ENCODE data around the gene BID. TPM values are rescaled to one million over a fixed set of nuclear protein-coding genes. Genes with fewer than 3 reads are reported as not detected.
"Not testable (repeated sequence)": the region's sequence is repeated elsewhere in the genome, so short reads cannot be mapped to it uniquely, and the experiment has no call there.

BID gene
- total and polyA plus RNA-seq, 2 of the 4 experiments (the other 2 are of a cell fraction), result 69.5 to 240 TPM

- H4K8ac ChIP-seq (ENCODE audit: low read depth in 2 of 2, low read length in 2 of 2); DNase-seq; H3K56ac ChIP-seq (ENCODE audit: extremely low read depth, insufficient read depth, low read length); H2AFZ ChIP-seq (replicated peaks; ENCODE audit: low read length, poor library complexity); H3K9me3 ChIP-seq (ENCODE audit: control insufficient read depth, insufficient read depth, low read length); intact Hi-C loops (cut with micrococcal nuclease); dilution Hi-C loops (cut with HindIII; ENCODE audit: low sequenced_read_pairs, unreplicated experiment); H3K4me1 ChIP-seq (ENCODE audit: control insufficient read depth, insufficient read depth, low read length); H2BK5ac ChIP-seq (ENCODE audit: low read depth, low read length, poor library complexity, severe bottlenecking); H3K18ac ChIP-seq (ENCODE audit: low read depth, low read length); H3K27me3 ChIP-seq (ENCODE audit: control insufficient read depth, insufficient read depth, low read length); H3K4ac ChIP-seq (ENCODE audit: low read depth, low read length); POLR2A ChIA-PET (ENCODE audit: unreplicated experiment); H2AK9ac ChIP-seq (replicated peaks; ENCODE audit: low read depth, low read length, poor library complexity); ATAC-seq (ENCODE audit: low read depth); H2BK20ac ChIP-seq (ENCODE audit: low read depth, low read length); H3K14ac ChIP-seq (replicated peaks; ENCODE audit: low read depth, low read length); H2AK5ac ChIP-seq (ENCODE audit: low read depth, low read length); H3K27ac ChIP-seq (ENCODE audit: insufficient read depth, low read length); H2BK120ac ChIP-seq (ENCODE audit: low read depth, low read length); H3K4me3 ChIP-seq (ENCODE audit: insufficient read depth, low read depth, low read length); H3K23ac ChIP-seq (ENCODE audit: low read depth, low read length); H3K9ac ChIP-seq (ENCODE audit: low read depth, low read length); BruUV-seq (replicated peaks); in situ Hi-C loops (cut with MboI; ENCODE audit: low sequenced_read_pairs); H4K91ac ChIP-seq (ENCODE audit: insufficient read depth, low read depth, low read length); H2BK15ac ChIP-seq (ENCODE audit: low read depth, low read length); H3K36me3 ChIP-seq (ENCODE audit: control insufficient read depth, insufficient read depth, low read length); H4K5ac ChIP-seq (ENCODE audit: low read depth, low read length); H3K9me1 ChIP-seq (ENCODE audit: insufficient read depth, low read length); H3K4me2 ChIP-seq (ENCODE audit: low read depth, low read length): not testable (repeated sequence)
- TF ChIP-seq MAFK (IDR thresholded peaks at IDR 0.05; ENCODE audit: low read depth, low read length), result 0 out of 2 replicates have a peak, but pooled peaks have one; percentile 15
- Histone ChIP-seq H3K79me1 (ENCODE audit: low read depth in 1 of 2, low read length in 2 of 2) (peaks cover 20 to 46% of the 10 kb centered on the region in 2 experiments), H4K20me1 (ENCODE audit: insufficient read depth, low read length) (peaks cover 47% of the 10 kb centered on the region)
- WGBS, 2 experiments (ENCODE audit: extremely low coverage in 2 of 2, insufficient read length in 1 of 2), result no CpG with 5 or more reads among the region's 5 CpGs
- CTCF ChIA-PET, result interaction anchor here (1.2 kb wide), 1 partner anchor 22 kb away, joined by 4 read pairs; no protein-coding TSS in a partner anchor
Observed at GRCh38 chr22:17764852-17765251, 9.4 kb downstream of the BID start.
